ENCODE data around the gene NKX1-2. TPM values are rescaled to one million over a fixed set of nuclear protein-coding genes. Genes with fewer than 3 reads are reported as not detected.

Gene NKX1-2
- polyA plus RNA-seq, 1 of the 3 experiments (the other 2 are of a cell fraction) = not detected

- Histone ChIP-seq H3K4me3 (ENCODE audit: low read depth in 2 of 2, low read length in 1 of 2) (no peak overlapping the region), H3K27me3 (ENCODE audit: insufficient read depth) (peaks cover 23% of the 10 kb centered on the region; the same call in 1 of the 2 replicates), H3K79me2 (ENCODE audit: insufficient read depth) (no peaks in the 10 kb centered on the region), H3F3A (replicated peaks; ENCODE audit: insufficient read depth) (no peaks in the 10 kb centered on the region), H3K36me3 (replicated peaks in 1 of 2; ENCODE audit: control insufficient read depth in 1 of 2, insufficient read depth in 2 of 2, low read length in 1 of 2) (no peaks in the 10 kb centered on the region), H3K4me2 (no peak overlapping the region), H3K9me2 (no peaks in the 10 kb centered on the region), H3K9me3 (no peaks in the 10 kb centered on the region), H4K20me1 (ENCODE audit: insufficient read depth) (no peaks in the 10 kb centered on the region), H2AFZ (ENCODE audit: low read depth) (no peak overlapping the region), H3K27ac (ENCODE audit: low read depth in 2 of 2, low read length in 1 of 2) (no peak overlapping the region), H3K4me1 (ENCODE audit: control insufficient read depth in 1 of 2, insufficient read depth in 2 of 2, low read depth in 1 of 2, low read length in 1 of 2) (peaks cover 0 to 4% of the 10 kb centered on the region in 2 experiments; a peak in 1 of 4 replicates), H3K9ac (no peak overlapping the region)
- POLR2A ChIA-PET = no interaction called here
- WGBS (ENCODE audit: low lambda C conversion rate) = 66% methylated on average over 5 of the region's 5 CpGs
- TF ChIP-seq RFX5 (IDR thresholded peaks at IDR 0.05; ENCODE audit: low read length) (no peak), FOSL2 (IDR thresholded peaks at IDR 0.05; ENCODE audit: borderline replicate concordance, low read depth) (no peak), SIN3A (IDR thresholded peaks at IDR 0.05; ENCODE audit: borderline replicate concordance, low read depth, low read length) (no peak), MAX (IDR thresholded peaks at IDR 0.05; ENCODE audit: low read depth) (no peak)
- CTCF ChIA-PET = interaction anchor here (0.6 kb wide), 1 partner anchor 430 kb away, joined by 3 read pairs; no protein-coding TSS in a partner anchor
- no peak for DNase-seq
Measured at GRCh38 chr10:124423813-124424212, 26.0 kb downstream of the NKX1-2 start.

- WGBS (ENCODE audit: low lambda C conversion rate) = 72% methylated on average over 12 of the region's 12 CpGs
- H3K4me3 ChIP-seq (ENCODE audit: low read depth in 2 of 2, low read length in 1 of 2) = no peak overlapping the region
- H3K4me2 ChIP-seq = no peak overlapping the region
- H3F3A ChIP-seq (replicated peaks; ENCODE audit: insufficient read depth) = no peaks in the 10 kb centered on the region
- no peaks in the 10 kb centered on the region for H3K9me2 ChIP-seq
- peaks cover 5% of the 10 kb centered on the region for H3K79me2 ChIP-seq (ENCODE audit: insufficient read depth)
- H4K20me1 ChIP-seq (ENCODE audit: insufficient read depth) = no peaks in the 10 kb centered on the region
- H2AFZ ChIP-seq (ENCODE audit: low read depth) = no peak overlapping the region
- H3K4me1 ChIP-seq (ENCODE audit: control insufficient read depth in 1 of 2, insufficient read depth in 2 of 2, low read depth in 1 of 2, low read length in 1 of 2) = peaks cover 0 to 4% of the 10 kb centered on the region in 2 experiments; a peak in 1 of 4 replicates
- H3K9ac ChIP-seq = no peak overlapping the region
- CTCF ChIA-PET = no interaction called here
- POLR2A ChIA-PET = no interaction called here
- H3K9me3 ChIP-seq = no peaks in the 10 kb centered on the region
- H3K36me3 ChIP-seq (replicated peaks in 1 of 2; ENCODE audit: control insufficient read depth in 1 of 2, insufficient read depth in 2 of 2, low read length in 1 of 2) = no peaks in the 10 kb centered on the region
- DNase-seq = no peak
- H3K27ac ChIP-seq (ENCODE audit: low read depth in 2 of 2, low read length in 1 of 2) = no peak overlapping the region
- peaks cover 16% of the 10 kb centered on the region; the same call in 1 of the 2 replicates for H3K27me3 ChIP-seq (ENCODE audit: insufficient read depth)
- TF ChIP-seq RXRA (IDR thresholded peaks at IDR 0.05; ENCODE audit: borderline replicate concordance, low read depth) (no peak), RCOR1 (IDR thresholded peaks at IDR 0.05; ENCODE audit: low read length) (no peak), ZBTB33 (IDR thresholded peaks at IDR 0.05; ENCODE audit: borderline replicate concordance, low read depth) (no peak), REST (IDR thresholded peaks at IDR 0.05; ENCODE audit: low read depth, low read length) (no peak), EZH2phosphoT487 (IDR thresholded peaks at IDR 0.05; ENCODE audit: borderline replicate concordance, low read depth) (no peak), PBX3 (IDR thresholded peaks at IDR 0.05) (no peak), USF2 (IDR thresholded peaks at IDR 0.05; ENCODE audit: borderline replicate concordance, low read depth, low read length) (no peak), MEF2A (IDR thresholded peaks at IDR 0.05; ENCODE audit: borderline replicate concordance, low read depth) (no peak), NRF1 (IDR thresholded peaks at IDR 0.05; ENCODE audit: low read depth, low read length) (no peak), EP300 (IDR thresholded peaks at IDR 0.05; ENCODE audit: borderline replicate concordance in 1 of 2, low read depth in 1 of 2, low read length in 1 of 2) (no peak), MXI1 (IDR thresholded peaks at IDR 0.05; ENCODE audit: low read depth, low read length) (no peak), MAX (IDR thresholded peaks at IDR 0.05; ENCODE audit: low read depth) (no peak), TAF1 (IDR thresholded peaks at IDR 0.05; ENCODE audit: borderline replicate concordance, low read depth, low read length) (no peak), SIN3A (IDR thresholded peaks at IDR 0.05; ENCODE audit: borderline replicate concordance, low read depth, low read length) (no peak), POLR2AphosphoS5 (IDR thresholded peaks at IDR 0.05; ENCODE audit: low read depth, low read length) (no peak), RFX5 (IDR thresholded peaks at IDR 0.05; ENCODE audit: low read length) (no peak)
Measured at GRCh38 chr10:124422742-124423141, 27.1 kb downstream of the NKX1-2 start.

Data from SK-N-SH (cell line).